BJ (cell line): Measurements from ENCODE around the gene SYTL1. TPM values are rescaled to one million over a fixed set of nuclear protein-coding genes. Genes with fewer than 3 reads are reported as not detected.

Experiments used
- CTCF ChIA-PET: fragments of 350-600 bp; formaldehyde crosslinking; extraction: SDS; loops from one replicate; lab custom pipeline; 2021; ENCODE audit warnings: antibody characterized with exemption, inconsistent platforms; lab: Yijun Ruan, JAX
- POLR2A ChIA-PET: fragments of 300-600 bp; sonication (Branson Sonifier 250); formaldehyde crosslinking; extraction: SDS; loops from one replicate; lab custom pipeline; 2021; ENCODE audit warnings: antibody characterized with exemption; lab: Charles Lee
- DNase-seq: peaks from one replicate; pipeline ENCODE4 v3.0.0-alpha.2; 2011; ENCODE audit warnings: low read depth
- H3K27me3 ChIP-seq: 2 replicates; pipeline ENCODE4 v1.6.0; 2011; ENCODE audit warnings: low read length; ENCODE audit not compliant: control insufficient read depth, insufficient read depth
- H3K36me3 ChIP-seq: 2 replicates; pipeline ENCODE4 v1.5.1; 2011; ENCODE audit warnings: low read length; ENCODE audit not compliant: control insufficient read depth, insufficient read depth
- H3K4me3 ChIP-seq: 2 replicates; pipeline ENCODE4 v1.5.1; 2011; ENCODE audit warnings: low read depth, mild to moderate bottlenecking, control low read depth, low read length
- CTCF ChIP-seq: IDR thresholded peaks from 2 replicates; pipeline ENCODE4 v1.5.1; 2011; ENCODE audit warnings: low read depth, mild to moderate bottlenecking, control low read depth, inconsistent platforms, low read length, moderate library complexity; ENCODE audit not compliant: insufficient read depth
- polyA plus RNA-seq: library from polyadenylated mRNA; depleted of rRNA; stranded (reverse); fragments of >200 nt; gene quantifications from 2 replicates; pipeline ENCODE4 v1.2.3, GENCODE V29; 2011

Gene SYTL1
- polyA plus RNA-seq, 1 experiment: 0.23 TPM

GRCh38 chr1:27397749-27398148 lies 55.9 kb downstream of the SYTL1 start:
- no peak for DNase-seq
- Histone ChIP-seq H3K4me3 (no peak overlapping the region), H3K27me3 (no peaks in the 10 kb centered on the region), H3K36me3 (no peaks in the 10 kb centered on the region)
- POLR2A ChIA-PET: interaction anchor here (0.6 kb wide), 1 partner anchor 358 kb away, joined by 5 read pairs; no protein-coding TSS in a partner anchor
- CTCF ChIA-PET: interaction anchor here (0.9 to 11.9 kb wide), 17 partner anchors 10 to 353 kb away, joined by 3 to 353 read pairs (median 5); partner anchors contain the start of genes AHDC1 and MAP3K6
- TF ChIP-seq CTCF: no peak

- H3K36me3 ChIP-seq: no peaks in the 10 kb centered on the region
- no peak overlapping the region for H3K4me3 ChIP-seq
- no peak for DNase-seq
- H3K27me3 ChIP-seq: no peaks in the 10 kb centered on the region
- ChIA-PET POLR2A (no interaction called here), CTCF (interaction anchor here (0.9 to 11.9 kb wide), 14 partner anchors 10 to 353 kb away, joined by 3 to 353 read pairs (median 6); partner anchors contain the start of genes AHDC1 and MAP3K6)
- no peak for TF ChIP-seq CTCF
Measured at GRCh38 chr1:27398405-27399149, 56.8 kb downstream of the SYTL1 start.

- Histone ChIP-seq H3K4me3 (no peak overlapping the region), H3K27me3 (no peaks in the 10 kb centered on the region), H3K36me3 (no peaks in the 10 kb centered on the region)
- POLR2A ChIA-PET: interaction anchor here (0.6 kb wide), 1 partner anchor 103 kb away, joined by 4 read pairs; no protein-coding TSS in a partner anchor
- CTCF ChIA-PET: interaction anchor here (0.9 to 11.9 kb wide), 9 partner anchors 11 to 265 kb away, joined by 3 to 353 read pairs (median 6); partner anchors contain the start of gene AHDC1
- TF ChIP-seq CTCF: no peak
- DNase-seq: no peak
Measured at GRCh38 chr1:27399251-27400025, 57.6 kb downstream of the SYTL1 start.

GRCh38 chr1:27400082-27400962 lies 58.5 kb downstream of the SYTL1 start:
- CTCF ChIA-PET: interaction anchor here (1.3 to 11.9 kb wide), 7 partner anchors 12 to 263 kb away, joined by 3 to 353 read pairs (median 7); partner anchors contain the start of gene AHDC1
- POLR2A ChIA-PET: interaction anchor here (0.6 kb wide), 1 partner anchor 103 kb away, joined by 4 read pairs; no protein-coding TSS in a partner anchor

More at GRCh38 chr1:27400082-27400962, 58.5 kb downstream of the SYTL1 start:
- Histone ChIP-seq H3K36me3 (peaks cover 1% of the 10 kb centered on the region; the same call in 1 of the 2 replicates), H3K27me3 (no peaks in the 10 kb centered on the region), H3K4me3 (no peak overlapping the region)
- no peak for TF ChIP-seq CTCF
- DNase-seq: no peak
